Effector CD8-positive, alpha-beta T cell (primary cell): ENCODE measurements around the gene ARHGEF39.
"Not testable (repeated sequence)": the region's sequence is repeated elsewhere in the genome, so short reads cannot be mapped to it uniquely, and the experiment has no call there.

Experiments
- DNase-seq: peaks from one replicate; lab custom pipeline; 2025; lab: John Stamatoyannopoulos, UW

The ARHGEF39 gene

GRCh38 chr9:35618325-35618727 lies 46.7 kb downstream of the ARHGEF39 start, which contains the start of gene CD72:
Gene CD72 (minus strand): TSS chr9:35618413. CDS start chr9:35618303, 110 bp downstream.
- DNase-seq, result no peak

GRCh38 chr9:35617548-35617947 lies 47.4 kb downstream of the ARHGEF39 start:
- DNase-seq, result no peak

GRCh38 chr9:35616681-35617459 lies 48.1 kb downstream of the ARHGEF39 start:
- peak; percentile 56 for DNase-seq

GRCh38 chr9:35615981-35616680 lies 48.9 kb downstream of the ARHGEF39 start:
- DNase-seq, result no peak

DNA sequence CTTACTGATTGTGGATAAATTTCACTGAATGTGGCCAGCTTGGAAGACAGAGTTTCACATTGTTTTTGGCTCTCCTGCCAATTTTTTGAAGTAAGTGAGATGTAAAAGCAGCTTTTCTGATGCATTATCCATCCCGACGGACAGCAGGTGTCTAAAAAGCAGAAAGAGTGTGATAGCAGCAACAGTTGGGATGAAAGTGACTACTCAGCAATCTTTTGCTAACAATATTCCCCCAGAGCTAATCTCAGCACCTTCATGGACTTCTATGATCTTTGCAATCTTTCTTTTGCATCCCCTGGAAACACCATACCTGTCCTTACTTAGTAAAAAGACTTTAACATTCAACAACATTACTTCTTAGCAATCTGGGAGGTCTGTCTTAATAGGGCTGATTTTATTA lies 52.2 kb downstream of the ARHGEF39 start:
- DNase-seq, result no peak

DNA sequence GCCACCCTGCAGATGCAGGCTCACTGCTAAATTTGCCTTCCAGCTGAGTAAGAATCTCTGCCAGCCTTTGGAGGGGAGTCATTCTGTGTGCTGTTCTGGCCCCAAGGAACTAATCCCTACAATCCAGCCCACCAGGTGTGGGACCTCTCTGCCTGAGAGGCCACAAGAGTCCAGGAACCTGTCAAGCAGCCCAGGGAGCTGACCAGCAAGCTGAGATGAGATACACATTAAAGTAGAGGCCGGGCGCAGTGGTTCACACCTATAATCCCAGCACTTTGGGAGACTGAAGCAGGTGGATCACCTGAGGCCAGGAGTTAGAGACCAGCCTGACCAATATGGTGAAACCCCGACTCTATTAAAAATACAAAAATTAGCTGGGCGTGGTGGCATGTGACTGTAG lies 52.9 kb downstream of the ARHGEF39 start:
- DNase-seq, result not testable (repeated sequence)

DNA sequence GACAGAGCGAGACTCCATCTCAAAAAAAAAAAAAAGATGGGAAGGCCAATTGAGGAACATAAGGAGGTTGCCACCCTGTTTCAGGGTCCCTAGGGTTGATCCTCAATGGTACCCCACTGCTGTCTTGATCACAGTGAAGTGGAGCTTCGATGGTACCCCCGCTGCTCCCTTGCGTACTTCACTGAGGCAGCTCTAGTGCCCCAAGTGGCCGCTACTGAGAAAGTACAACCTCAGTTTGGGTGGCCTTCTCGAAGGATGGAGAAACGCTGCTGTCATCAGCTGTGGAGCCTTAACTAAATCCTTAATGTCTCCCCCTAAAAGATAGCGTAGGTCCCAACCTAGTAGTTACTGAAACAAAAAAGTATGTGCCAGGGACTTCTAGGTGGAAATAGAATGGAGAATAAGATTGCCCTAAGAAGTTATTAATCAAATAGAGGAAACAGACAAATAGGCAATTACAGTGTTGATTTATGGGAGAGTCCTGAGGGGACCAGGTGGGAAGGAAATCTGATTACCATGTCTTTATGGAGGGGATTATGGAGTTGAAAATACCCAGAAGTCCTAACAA lies 53.7 kb downstream of the ARHGEF39 start:
- DNase-seq, result peak; percentile 11

GRCh38 chr9:35609820-35610163 lies 55.2 kb downstream of the ARHGEF39 start:
- no peak for DNase-seq
